Measurements from ENCODE around the gene EHD1.

The EHD1 gene

DNA sequence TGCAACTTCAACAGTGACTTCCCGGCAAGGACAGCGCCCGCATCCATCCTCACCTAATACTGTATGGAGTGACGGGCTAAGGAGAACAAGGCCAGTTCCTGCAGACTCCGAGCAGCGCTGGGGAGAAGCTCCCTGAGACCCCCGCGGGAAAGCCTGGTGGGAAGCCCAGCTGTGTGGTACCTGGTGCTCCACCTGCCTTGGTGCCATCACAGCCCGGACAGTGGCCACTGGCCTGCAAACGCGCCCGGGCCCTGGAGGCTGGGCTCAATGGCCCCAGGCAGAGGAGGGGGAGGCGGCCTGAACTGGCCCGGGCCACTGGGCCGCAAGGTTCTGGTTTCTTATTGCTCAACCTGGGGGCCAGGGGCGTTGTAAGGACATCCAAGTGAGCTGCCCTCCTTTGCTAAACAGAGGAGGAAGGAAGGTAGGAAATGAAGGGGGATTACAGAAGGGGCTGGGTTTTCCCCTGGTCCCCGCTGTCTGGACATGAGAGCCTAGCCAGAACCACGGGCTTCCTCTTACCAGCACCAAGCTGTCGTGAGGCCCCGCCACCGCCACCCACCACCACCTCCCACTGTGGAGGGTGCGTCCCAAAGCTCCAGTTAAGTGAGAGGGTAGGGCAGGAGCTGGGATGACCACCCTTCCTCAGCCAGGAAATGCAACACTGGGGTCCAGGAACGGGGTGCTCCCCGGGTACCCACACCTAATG, 25.5 kb downstream of the EHD1 start:
- DNase-seq (ENCODE audit: low read depth): no peak
- no peak overlapping the region for H3K4me3 ChIP-seq (ENCODE audit: low read depth, low read length)
- TF ChIP-seq, protein P1, sequence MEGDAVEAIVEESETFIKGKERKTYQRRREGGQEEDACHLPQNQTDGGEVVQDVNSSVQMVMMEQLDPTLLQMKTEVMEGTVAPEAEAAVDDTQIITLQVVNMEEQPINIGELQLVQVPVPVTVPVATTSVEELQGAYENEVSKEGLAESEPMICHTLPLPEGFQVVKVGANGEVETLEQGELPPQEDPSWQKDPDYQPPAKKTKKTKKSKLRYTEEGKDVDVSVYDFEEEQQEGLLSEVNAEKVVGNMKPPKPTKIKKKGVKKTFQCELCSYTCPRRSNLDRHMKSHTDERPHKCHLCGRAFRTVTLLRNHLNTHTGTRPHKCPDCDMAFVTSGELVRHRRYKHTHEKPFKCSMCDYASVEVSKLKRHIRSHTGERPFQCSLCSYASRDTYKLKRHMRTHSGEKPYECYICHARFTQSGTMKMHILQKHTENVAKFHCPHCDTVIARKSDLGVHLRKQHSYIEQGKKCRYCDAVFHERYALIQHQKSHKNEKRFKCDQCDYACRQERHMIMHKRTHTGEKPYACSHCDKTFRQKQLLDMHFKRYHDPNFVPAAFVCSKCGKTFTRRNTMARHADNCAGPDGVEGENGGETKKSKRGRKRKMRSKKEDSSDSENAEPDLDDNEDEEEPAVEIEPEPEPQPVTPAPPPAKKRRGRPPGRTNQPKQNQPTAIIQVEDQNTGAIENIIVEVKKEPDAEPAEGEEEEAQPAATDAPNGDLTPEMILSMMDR (IDR thresholded peaks at IDR 0.05; ENCODE audit: low read depth, low read length, missing control alignments): no peak

DNA sequence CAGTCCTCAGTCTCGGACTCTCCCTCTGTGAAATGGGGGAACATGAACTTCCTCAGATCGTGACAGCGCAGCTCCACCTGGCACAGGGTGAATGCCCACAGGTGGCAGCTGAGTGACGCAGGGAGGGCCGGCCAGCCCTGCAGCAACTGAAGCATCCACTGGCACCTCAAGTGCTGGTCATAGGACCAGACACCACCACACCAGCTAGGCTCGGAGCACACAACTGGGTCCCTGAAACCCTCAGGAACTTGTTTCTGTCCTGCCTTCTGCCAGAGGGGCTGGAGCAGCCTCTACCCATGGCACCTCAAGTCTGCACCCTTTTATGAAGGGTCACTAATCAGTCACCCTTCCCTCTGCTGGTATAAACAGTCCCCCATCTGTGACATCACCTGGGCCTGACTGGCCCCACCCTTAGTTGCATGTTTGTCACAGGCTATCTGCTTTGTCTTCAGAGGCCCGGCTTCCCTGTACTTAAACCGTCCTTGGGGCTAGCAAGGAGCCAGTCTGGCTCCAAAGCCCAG, 26.5 kb downstream of the EHD1 start:
- DNase-seq (ENCODE audit: low read depth): no peak
- no peak overlapping the region for H3K4me3 ChIP-seq (ENCODE audit: low read depth, low read length)
- TF ChIP-seq, protein P1 (IDR thresholded peaks at IDR 0.05; ENCODE audit: low read depth, low read length, missing control alignments): no peak

DNA sequence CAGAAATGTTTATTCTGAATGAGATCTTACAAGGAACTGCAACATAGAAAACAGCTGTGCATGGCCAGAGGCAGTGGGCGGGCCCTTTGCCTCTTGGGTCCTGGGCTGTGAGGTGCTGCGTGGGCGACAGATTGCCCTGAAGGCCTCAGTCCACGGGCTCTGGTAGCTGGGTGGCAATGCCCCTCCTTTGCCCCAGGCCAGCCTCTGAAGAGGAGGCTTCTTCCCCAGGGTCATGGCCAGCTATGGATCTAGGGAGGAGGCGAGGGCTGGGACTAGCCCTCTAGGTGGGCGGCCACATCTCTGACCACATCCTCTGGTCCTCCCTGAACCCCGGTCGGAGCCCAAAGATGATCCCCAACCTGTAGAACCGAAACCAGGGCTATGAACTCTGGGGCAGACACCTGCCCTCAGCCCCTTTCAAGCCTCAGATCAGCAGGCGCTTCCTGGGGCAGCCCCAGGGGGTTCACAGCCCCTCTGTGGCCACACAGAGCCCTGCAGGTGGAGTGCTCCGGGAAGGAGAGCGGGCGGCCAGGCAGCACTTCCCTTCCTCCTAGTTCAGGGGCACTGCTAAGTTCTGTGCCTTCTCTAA, 27.3 kb downstream of the EHD1 start:
- TF ChIP-seq, protein P1 (IDR thresholded peaks at IDR 0.05; ENCODE audit: low read depth, low read length, missing control alignments): peak; percentile 47
- H3K4me3 ChIP-seq (ENCODE audit: low read depth, low read length): no peak overlapping the region

DNA sequence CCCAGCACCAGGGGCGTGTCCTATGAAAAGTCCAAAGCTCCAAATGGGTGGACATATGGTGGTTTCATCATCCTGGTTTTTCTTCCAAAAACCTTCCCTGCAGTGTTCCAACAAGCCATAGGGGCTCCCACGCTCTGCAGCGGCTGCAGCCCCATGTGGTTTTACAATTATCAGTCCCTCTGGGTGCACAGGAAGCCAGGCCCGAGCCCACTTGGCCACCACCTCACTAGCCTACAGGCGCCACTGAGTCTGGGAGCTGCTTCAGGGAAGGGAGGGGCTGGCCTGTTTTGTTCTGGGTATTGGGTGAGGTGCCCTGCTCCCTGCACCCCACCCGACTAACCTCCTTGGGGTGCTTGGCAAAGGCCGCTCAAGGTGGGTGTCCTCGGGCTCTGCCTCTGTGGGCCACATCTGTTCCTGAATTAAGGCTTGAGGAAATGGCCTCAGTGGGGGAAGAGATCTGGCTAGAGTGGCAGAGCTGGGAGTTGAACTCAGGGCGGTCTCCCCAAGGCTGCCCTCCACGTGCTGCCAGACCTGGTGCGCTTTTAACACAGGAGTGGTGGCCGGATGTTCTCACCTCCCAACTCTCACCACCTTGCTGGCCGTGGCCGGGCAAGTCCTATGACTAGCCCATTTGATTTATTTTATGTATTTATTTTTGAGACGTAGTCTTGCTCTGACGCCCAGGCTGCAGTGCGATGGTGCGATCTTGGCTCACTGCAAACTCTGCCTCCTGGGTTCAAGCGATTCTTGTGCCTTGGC, 28.6 kb downstream of the EHD1 start:
- H3K4me3 ChIP-seq (ENCODE audit: low read depth, low read length): no peak overlapping the region
- TF ChIP-seq, protein P1 (IDR thresholded peaks at IDR 0.05; ENCODE audit: low read depth, low read length, missing control alignments): no peak
- DNase-seq (ENCODE audit: low read depth): no peak

More for the DNA sequence above, 27.3 kb downstream of the EHD1 start:
- DNase-seq (ENCODE audit: low read depth): peak; percentile 78

DNA sequence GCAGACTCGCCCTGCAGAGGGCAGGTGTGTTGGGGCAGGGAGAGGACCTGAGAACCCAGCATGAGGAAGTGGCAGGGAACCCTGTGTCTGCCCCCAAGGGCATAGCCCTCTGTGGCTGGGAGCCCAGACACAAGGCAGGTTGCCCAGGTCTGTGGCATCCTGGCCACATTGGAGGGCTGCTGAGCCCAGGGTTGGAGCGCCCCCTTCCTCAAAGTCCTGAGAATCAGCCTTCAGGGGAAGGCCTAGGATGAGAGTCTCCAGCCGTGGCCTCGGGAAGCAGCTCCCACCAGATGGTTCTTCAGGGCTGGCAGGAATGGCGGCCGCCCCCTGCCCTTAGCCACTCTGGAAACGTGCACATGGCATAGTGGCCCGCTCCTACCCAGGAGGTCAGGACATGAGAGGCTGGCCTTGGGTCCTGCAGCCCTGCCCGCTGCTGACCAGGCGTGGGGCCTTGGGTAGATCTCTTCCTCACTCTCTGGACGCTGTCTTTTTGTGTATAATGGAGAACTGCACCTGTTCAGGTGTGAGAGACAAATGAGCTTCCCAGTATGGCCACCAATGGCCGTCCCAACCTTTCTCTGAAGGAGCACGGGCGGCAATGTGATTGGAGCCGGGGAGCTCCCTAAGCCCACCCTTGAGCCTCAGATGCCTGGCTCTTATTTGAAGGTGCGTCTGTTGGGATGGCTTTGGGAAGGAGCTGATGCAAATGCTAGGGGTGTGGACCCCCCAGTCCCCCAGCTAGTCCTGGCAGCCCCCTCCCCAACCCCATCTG, 29.4 kb downstream of the EHD1 start:
- H3K4me3 ChIP-seq (ENCODE audit: low read depth, low read length): no peak overlapping the region
- DNase-seq (ENCODE audit: low read depth): no peak
- TF ChIP-seq, protein P1 (IDR thresholded peaks at IDR 0.05; ENCODE audit: low read depth, low read length, missing control alignments): peak; percentile 11

DNA sequence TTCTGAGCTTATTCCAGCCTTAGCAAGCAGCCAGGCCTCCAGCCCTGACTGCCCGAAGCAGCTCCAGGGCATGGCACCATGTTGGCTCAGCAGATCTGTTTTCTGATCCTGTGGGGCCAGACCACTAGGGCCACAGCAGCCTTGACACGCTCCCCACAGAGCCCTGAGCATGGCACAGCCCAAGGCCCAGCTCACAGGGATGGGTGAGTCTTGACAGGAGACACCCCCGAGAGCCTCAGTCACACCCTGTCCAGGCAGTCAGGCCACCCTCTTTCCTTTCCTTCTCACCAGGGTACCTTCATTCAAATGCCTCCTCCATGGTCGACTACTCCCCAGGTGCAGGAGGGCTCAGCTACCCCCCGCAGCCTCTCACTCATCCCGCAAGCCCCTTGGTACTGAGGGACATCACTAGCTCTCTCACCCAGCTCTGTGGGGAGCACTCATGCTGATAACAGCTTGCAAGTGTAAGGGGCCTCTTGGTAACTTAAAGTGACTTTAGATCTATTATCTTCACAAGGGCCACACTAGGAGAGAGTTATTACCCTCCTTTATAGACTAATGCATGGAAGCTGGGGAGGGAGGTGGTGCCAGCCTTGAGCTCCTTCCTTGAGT, 30.1 kb downstream of the EHD1 start:
- TF ChIP-seq, protein P1 (IDR thresholded peaks at IDR 0.05; ENCODE audit: low read depth, low read length, missing control alignments): no peak
- no peak overlapping the region for H3K4me3 ChIP-seq (ENCODE audit: low read depth, low read length)
- DNase-seq (ENCODE audit: low read depth): no peak
